Stimulated activated CD4-positive, alpha-beta T cell treated with anti-CD3 and anti-CD28 coated beads, TNF-alpha, amount 100 ng/mL, for 1 hour (primary cell): ENCODE results near the gene PANX1.
"Not testable (repeated sequence)": the region's sequence is repeated elsewhere in the genome, so short reads cannot be mapped to it uniquely, and the experiment has no call there.

Experiments used
- DNase-seq, 3 donors: peaks; one replicate each; pipeline ENCODE4 v3.0.0-alpha.2; 2020; ENCODE audit warnings: low read depth in 3 of 3, low spot score in 1 of 3

The PANX1 gene

GRCh38 chr11:94149431-94150017 is 20.9 kb downstream of the PANX1 start:
- DNase-seq = no peak

GRCh38 chr11:94150056-94150455 is 21.4 kb downstream of the PANX1 start:
- DNase-seq = no peak

GRCh38 chr11:94150704-94151685 is 22.4 kb downstream of the PANX1 start:
- DNase-seq = no peak

GRCh38 chr11:94151903-94152677 is 23.4 kb downstream of the PANX1 start:
- no peak for DNase-seq

- no peak for DNase-seq
These were observed 24.0 kb downstream of the PANX1 start for GRCh38 chr11:94152678-94153065.

GRCh38 chr11:94153320-94153719 is 24.7 kb downstream of the PANX1 start:
- no peak for DNase-seq

- DNase-seq = no peak
These were observed 25.6 kb downstream of the PANX1 start for GRCh38 chr11:94154095-94154856.

GRCh38 chr11:94157339-94157738 is 28.7 kb downstream of the PANX1 start:
- DNase-seq = not testable (repeated sequence)

- DNase-seq = no peak
These were observed 40.2 kb downstream of the PANX1 start for GRCh38 chr11:94168882-94169281.

GRCh38 chr11:94169516-94169915 is 40.9 kb downstream of the PANX1 start:
- no peak for DNase-seq

GRCh38 chr11:94169930-94170545 is 41.4 kb downstream of the PANX1 start:
- no peak for DNase-seq

- DNase-seq = no peak
These were observed 42.3 kb downstream of the PANX1 start for GRCh38 chr11:94170953-94171352.

- peak in 1 of 3 donors; percentile 21 for DNase-seq
These were observed 43.2 kb downstream of the PANX1 start for GRCh38 chr11:94171693-94172440.

- no peak for DNase-seq
These were observed 46.9 kb downstream of the PANX1 start for GRCh38 chr11:94175535-94175934.

- no peak for DNase-seq
These were observed 49.7 kb downstream of the PANX1 start for GRCh38 chr11:94178331-94178730.

- DNase-seq = no peak
These were observed 51.1 kb downstream of the PANX1 start for GRCh38 chr11:94179696-94180095.

GRCh38 chr11:94181526-94181925 is 52.9 kb downstream of the PANX1 start:
- DNase-seq = no peak

- DNase-seq = no peak
These were observed 53.3 kb downstream of the PANX1 start for GRCh38 chr11:94181943-94182342.

GRCh38 chr11:94183251-94183885 is 54.7 kb downstream of the PANX1 start:
- DNase-seq = no peak
